ENCODE results near the gene TCEAL3. TPM values are rescaled to one million over a fixed set of nuclear protein-coding genes. Genes with fewer than 3 reads are reported as not detected.
"Not testable (repeated sequence)": the region's sequence is repeated elsewhere in the genome, so short reads cannot be mapped to it uniquely, and the experiment has no call there.

The TCEAL3 gene
- total RNA-seq, 2 experiments from 2014 or later, result 4.8 to 5.6 TPM

DNA sequence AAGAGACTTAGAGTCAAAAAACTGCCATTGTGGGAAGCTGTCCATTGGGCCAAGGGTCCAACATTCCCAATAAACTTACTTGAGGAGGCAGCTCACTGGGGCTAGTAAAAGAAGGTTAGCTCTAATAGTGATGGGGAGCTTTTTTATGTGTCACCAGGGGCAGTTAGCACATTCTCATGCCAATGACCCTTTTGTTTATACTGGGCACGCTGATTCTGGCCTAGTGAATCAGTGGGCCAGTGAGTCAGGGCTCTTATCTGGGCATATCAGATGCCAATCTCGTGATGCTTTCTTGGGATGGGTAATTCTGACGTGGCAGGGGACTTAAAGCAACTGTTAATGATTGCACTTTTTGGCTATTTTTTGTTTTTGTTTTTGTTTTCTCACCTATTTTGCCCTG, 48.9 kb downstream of the TCEAL3 start:
- Mint-ChIP-seq H3K4me3 (no peak overlapping the region), H3K27ac (no peak overlapping the region), H3K4me1 (ENCODE audit: low read depth) (no peaks in the 10 kb centered on the region), H3K27me3 (no peaks in the 10 kb centered on the region), H3K36me3 (no peaks in the 10 kb centered on the region), H3K9me3 (peaks cover 4% of the 10 kb centered on the region)
- intact Hi-C loops (cut with micrococcal nuclease), result no loop called here
- DNase-seq, result no peak
- CTCF ChIA-PET, result no interaction called here
- POLR2A ChIA-PET, result no interaction called here

DNA sequence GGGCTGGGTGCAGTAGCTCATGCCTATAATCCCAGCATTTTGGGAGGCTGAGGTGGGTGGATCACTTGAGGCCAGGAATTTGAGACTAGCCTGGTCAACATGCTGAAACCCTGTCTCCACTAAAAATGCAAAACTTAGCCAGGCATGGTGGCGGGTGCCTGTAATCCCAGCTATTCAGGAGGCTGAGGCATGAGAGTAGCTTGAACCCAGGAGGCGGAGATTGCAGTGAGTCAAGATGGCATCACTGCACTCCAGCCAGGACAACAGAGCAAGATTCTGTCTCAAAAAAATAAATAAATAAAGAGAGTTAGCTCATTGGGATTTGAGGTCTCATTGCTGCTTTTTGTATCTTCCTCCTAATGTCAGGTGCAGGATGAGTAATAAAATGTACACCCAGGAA, 49.3 kb downstream of the TCEAL3 start:
- H3K36me3 Mint-ChIP-seq; intact Hi-C loops (cut with micrococcal nuclease); DNase-seq; CTCF ChIA-PET; H3K4me3 Mint-ChIP-seq; H3K27me3 Mint-ChIP-seq; H3K9me3 Mint-ChIP-seq; H3K4me1 Mint-ChIP-seq (ENCODE audit: low read depth); H3K27ac Mint-ChIP-seq; POLR2A ChIA-PET: not testable (repeated sequence)

DNA sequence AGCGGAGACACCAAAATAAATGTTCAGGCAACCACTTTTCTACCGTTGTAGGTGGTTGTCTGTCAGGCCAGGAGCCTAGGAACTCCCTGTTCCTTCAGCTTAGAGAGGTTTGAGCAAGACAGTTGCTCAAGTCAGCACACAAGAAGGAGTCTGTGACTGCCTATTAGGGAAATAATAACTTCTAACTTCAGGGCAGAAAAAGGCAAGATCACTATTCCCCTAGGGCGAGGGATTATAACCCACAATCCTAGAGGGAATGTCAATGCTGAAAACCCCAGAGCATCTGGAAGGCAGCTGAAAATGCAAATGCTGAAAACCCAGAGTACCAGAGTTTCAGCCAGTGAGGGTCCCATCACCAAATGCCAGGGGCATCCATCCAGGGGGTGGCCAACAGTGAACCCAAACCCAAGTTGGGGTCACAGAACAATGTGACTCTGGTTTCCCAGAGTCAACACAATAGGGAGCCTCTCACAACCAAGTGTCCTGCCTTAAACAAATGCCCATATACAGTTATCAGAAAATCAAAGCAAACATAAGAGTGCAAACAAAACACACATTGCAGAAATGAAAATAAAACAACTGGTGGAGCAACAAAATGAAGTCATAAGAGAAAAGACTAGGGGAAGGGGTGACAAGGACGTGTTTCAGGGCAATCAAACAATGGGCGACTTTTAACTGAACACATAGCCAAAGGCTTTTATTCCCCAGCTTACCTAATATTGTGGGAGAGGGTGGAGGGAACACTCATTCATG, 51.1 kb downstream of the TCEAL3 start:
- Mint-ChIP-seq H3K4me1 (ENCODE audit: low read depth) (peaks cover 2% of the 10 kb centered on the region), H3K4me3 (no peak overlapping the region), H3K9me3 (peaks cover 4% of the 10 kb centered on the region), H3K36me3 (no peaks in the 10 kb centered on the region), H3K27ac (no peak overlapping the region), H3K27me3 (peaks cover 7% of the 10 kb centered on the region)
- ChIA-PET CTCF (no interaction called here), POLR2A (no interaction called here)
- intact Hi-C loops (cut with micrococcal nuclease), result no loop called here
- no peak for DNase-seq

DNA sequence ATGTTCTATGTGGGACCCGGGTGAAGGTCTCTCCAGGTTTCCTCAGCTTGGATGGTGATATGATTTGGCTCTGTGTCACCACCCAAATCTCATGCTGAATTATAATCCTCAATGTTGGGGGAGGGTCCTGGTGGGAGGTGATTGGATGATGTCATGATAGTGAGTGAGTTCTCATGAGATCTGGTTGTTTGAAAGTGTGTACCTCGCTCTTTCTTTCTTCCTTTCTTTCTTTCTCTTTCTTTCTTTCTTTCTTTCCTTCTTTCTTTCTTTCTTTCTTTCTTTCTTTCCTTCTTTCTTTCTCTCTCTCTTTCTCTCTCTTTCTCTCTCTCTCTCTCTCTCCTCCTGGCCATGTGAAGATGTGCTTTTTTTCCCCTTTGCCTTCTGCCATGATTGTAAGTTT, 51.7 kb downstream of the TCEAL3 start:
- DNase-seq; intact Hi-C loops (cut with micrococcal nuclease); H3K27ac Mint-ChIP-seq; H3K4me1 Mint-ChIP-seq (ENCODE audit: low read depth); POLR2A ChIA-PET; H3K27me3 Mint-ChIP-seq; H3K36me3 Mint-ChIP-seq; CTCF ChIA-PET; H3K4me3 Mint-ChIP-seq; H3K9me3 Mint-ChIP-seq: not testable (repeated sequence)

Other genes starting within 250 kb of the TCEAL3 start
- gene BEX3, start 231.4 kb upstream of the TCEAL3 start, total RNA-seq, result 10 to 100 TPM; 24.5 to 26.6 TPM
- gene RAB40A, start 88.5 kb upstream of the TCEAL3 start, total RNA-seq, result under 1 TPM in 1 of 2 experiments, not detected in 1; 0.10 TPM
- gene TCEAL4, start 22.4 kb upstream of the TCEAL3 start, total RNA-seq, result 10 to 100 TPM; 12.4 to 13.3 TPM
- gene TCEAL1, start 21.0 kb downstream of the TCEAL3 start, total RNA-seq, result 1 to 10 TPM; 7.8 to 8.4 TPM
- 100 to 1,000 TPM; 184 to 191 TPM for gene MORF4L2, start 78.7 kb downstream of the TCEAL3 start, total RNA-seq
- under 1 TPM; 0.44 to 0.52 TPM for gene TMEM31, start 102.9 kb downstream of the TCEAL3 start, total RNA-seq
- not detected for gene PLP1, start 168.9 kb downstream of the TCEAL3 start, total RNA-seq
- gene RAB9B, start 224.3 kb downstream of the TCEAL3 start, total RNA-seq, result under 1 TPM; 0.44 to 0.57 TPM